ENCODE data around the gene SLC9C1. TPM values are rescaled to one million over a fixed set of nuclear protein-coding genes. Genes with fewer than 3 reads are reported as not detected.
A peak's percentile ranks its signal among the peaks of the same experiment; 100 is the strongest.

Gene SLC9C1
- total RNA-seq, 1 experiment from 2014 or later = 0.50 TPM

GRCh38 chr3:112149136-112149535 is 144.9 kb downstream of the SLC9C1 start:
- H3K79me2 ChIP-seq (ENCODE audit: insufficient read depth, low read length) = no peaks in the 10 kb centered on the region
- H3K4me1 Mint-ChIP-seq = peaks cover 0 to 15% of the 10 kb centered on the region in 2 experiments; a peak in 1 of 4 replicates
- no peak overlapping the region for H4K91ac ChIP-seq (ENCODE audit: insufficient read length, low read depth, low read length)
- H3K27me3 ChIP-seq (ENCODE audit: insufficient read depth, low read length) = no peaks in the 10 kb centered on the region
- no peak overlapping the region for H3K14ac ChIP-seq (ENCODE audit: insufficient read depth, low read length)
- H3K4me3 Mint-ChIP-seq = no peak overlapping the region
- no peak overlapping the region for H2BK20ac ChIP-seq (ENCODE audit: low read depth, low read length, poor library complexity, severe bottlenecking)
- H3K56ac ChIP-seq (ENCODE audit: insufficient read length, low read depth, low read length) = no peak overlapping the region
- H3K9me3 Mint-ChIP-seq = peaks cover 32 to 44% of the 10 kb centered on the region in 2 experiments
- H2BK12ac ChIP-seq (ENCODE audit: insufficient read length, low read depth, low read length) = no peak overlapping the region
- no peak overlapping the region for H2AFZ ChIP-seq (ENCODE audit: low read length)
- H3K9ac ChIP-seq (ENCODE audit: extremely low read depth, insufficient read length, low read length) = no peak overlapping the region
- H2BK120ac ChIP-seq (ENCODE audit: low read depth, low read length, poor library complexity, severe bottlenecking) = no peak overlapping the region
- H3K9me3 ChIP-seq (ENCODE audit: control insufficient read depth, low read depth, low read length) = no peaks in the 10 kb centered on the region
- H2BK5ac ChIP-seq (ENCODE audit: insufficient read length, low read length) = no peak overlapping the region
- no peak overlapping the region for H3K18ac ChIP-seq (ENCODE audit: insufficient read length, low read depth, low read length)
- no peak overlapping the region for H2AK5ac ChIP-seq (ENCODE audit: insufficient read length, low read length)
- H3K27ac ChIP-seq (ENCODE audit: insufficient read length, low read depth, low read length) = no peak overlapping the region
- no peak for DNase-seq
- H3K36me3 Mint-ChIP-seq (ENCODE audit: insufficient read depth in 1 of 3, low read depth in 3 of 3) = peaks cover 14 to 41% (median 20%) of the 10 kb centered on the region in 3 experiments
- TF ChIP-seq CTCF (conservative IDR thresholded peaks at IDR 0.05) = no peak
- H3K23me2 ChIP-seq (ENCODE audit: insufficient read length, low read depth, low read length, poor library complexity, severe bottlenecking) = no peaks in the 10 kb centered on the region
- WGBS (ENCODE audit: extremely low coverage, insufficient read length, low lambda C conversion rate) = no CpG with 5 or more reads among the region's 1 CpG
- H3K4me1 ChIP-seq (ENCODE audit: insufficient read depth, low read length) = no peaks in the 10 kb centered on the region
- no peak overlapping the region for H3K4ac ChIP-seq (ENCODE audit: low read depth, low read length)
- H2BK15ac ChIP-seq (ENCODE audit: low read depth, low read length) = no peak overlapping the region
- H3K79me1 ChIP-seq (ENCODE audit: insufficient read depth, low read depth, low read length, poor library complexity, severe bottlenecking) = no peaks in the 10 kb centered on the region
- H4K8ac ChIP-seq (replicated peaks; ENCODE audit: insufficient read length, low read depth, low read length) = no peak overlapping the region
- no peaks in the 10 kb centered on the region for H3K27me3 Mint-ChIP-seq (ENCODE audit: low read depth)
- no peaks in the 10 kb centered on the region for H4K20me1 ChIP-seq (ENCODE audit: control insufficient read depth, insufficient read depth, insufficient read length)
- no peak overlapping the region for H3T11ph ChIP-seq (ENCODE audit: low read length)
- H3K4me2 ChIP-seq (ENCODE audit: insufficient read depth, insufficient read length, low read length) = no peak overlapping the region
- no peak overlapping the region for H4K5ac ChIP-seq (ENCODE audit: insufficient read length, low read depth, low read length)
- H3K27ac Mint-ChIP-seq = peak overlapping the region in 1 of 3 experiments; percentile 39; a peak in 1 of 7 replicates
- no peak overlapping the region for H3K23ac ChIP-seq (ENCODE audit: insufficient read length, low read depth, low read length)
